ENCODE results near the gene TUBB. TPM values are rescaled to one million over a fixed set of nuclear protein-coding genes. Genes with fewer than 3 reads are reported as not detected.

The TUBB gene
- total and polyA plus RNA-seq, 9 of the 15 experiments (the other 6 are each of a cell fraction or from before 2014, with no cell fraction given), result 971 to 2,870 (median 1,478) TPM

GRCh38 chr6:30690403-30691207 lies 29.5 kb upstream of the TUBB start, which contains the start of gene NRM (continued):
- TF ChIP-seq KDM2B (CRISPR knock-in tag; IDR thresholded peaks at IDR 0.05) (no peak), SPI1 (IDR thresholded peaks at IDR 0.05; ENCODE audit: borderline replicate concordance, low read depth, low read length) (peak; percentile 82), FOXK2 (conservative IDR thresholded peaks at IDR 0.05 in 1 of 2, IDR thresholded peaks at IDR 0.05 in 1 of 2; ENCODE audit: low read depth in 2 of 2) (no peak; a peak in 1 of 4 replicates), FOXA1 (IDR thresholded peaks at IDR 0.05; ENCODE audit: borderline replicate concordance) (no peak), XRCC3 (IDR thresholded peaks at IDR 0.05) (no peak), ZHX1 (conservative IDR thresholded peaks at IDR 0.05; ENCODE audit: low read length) (no peak), ZNF354B (CRISPR knock-in tag; IDR thresholded peaks at IDR 0.05) (no peak), ZNF274 (IDR thresholded peaks at IDR 0.05; ENCODE audit: borderline replicate concordance, low read depth, low read length) (no peak), ELK1 (CRISPR knock-in tag; IDR thresholded peaks at IDR 0.05) (no peak), ARID1B (IDR thresholded peaks at IDR 0.05) (peak; percentile 32; the same call in 1 of the 2 replicates), PHB2 (IDR thresholded peaks at IDR 0.05; ENCODE audit: low read depth) (peak; percentile 50; the same call in 1 of the 2 replicates), ZNF512 (tag; IDR thresholded peaks at IDR 0.05) (no peak), ATF2 (CRISPR knock-in tag; IDR thresholded peaks at IDR 0.05) (no peak), NR2C2 (CRISPR knock-in tag; IDR thresholded peaks at IDR 0.05) (no peak), NR2C2 (tag; IDR thresholded peaks at IDR 0.05) (no peak), CTCF (IDR thresholded peaks at IDR 0.05 in 2 of 3, conservative IDR thresholded peaks at IDR 0.05 in 1 of 3; ENCODE audit: insufficient read depth in 2 of 3, low read depth in 1 of 3, low read length in 3 of 3) (no peak), NFXL1 (CRISPR knock-in tag; IDR thresholded peaks at IDR 0.05) (no peak), MIER1 (IDR thresholded peaks at IDR 0.05; ENCODE audit: low read depth) (no peak), ZNF174 (CRISPR knock-in tag; IDR thresholded peaks at IDR 0.05) (no peak), KAT2B (IDR thresholded peaks at IDR 0.05; ENCODE audit: low read depth, low read length) (no peak)

Data from K562 (cell line).